ENCODE results near the gene UCP2. TPM values are rescaled to one million over a fixed set of nuclear protein-coding genes. Genes with fewer than 3 reads are reported as not detected.
"Not testable (repeated sequence)": the region's sequence is repeated elsewhere in the genome, so short reads cannot be mapped to it uniquely, and the experiment has no call there.

The UCP2 gene
- total and polyA plus RNA-seq, 11 donors = 11.9 to 170 (median 19.7) TPM

- H3K4me1 ChIP-seq = peaks cover 0 to 3% (median 0%) of the 10 kb centered on the region in 12 donors
- H3K36me3 ChIP-seq = no peaks in the 10 kb centered on the region
- H3K27me3 ChIP-seq = no peaks in the 10 kb centered on the region
- intact Hi-C loops (cut with DNase I) = no loop called here
- ATAC-seq (no peak), DNase-seq (no peak)
- TF ChIP-seq, protein P1, sequence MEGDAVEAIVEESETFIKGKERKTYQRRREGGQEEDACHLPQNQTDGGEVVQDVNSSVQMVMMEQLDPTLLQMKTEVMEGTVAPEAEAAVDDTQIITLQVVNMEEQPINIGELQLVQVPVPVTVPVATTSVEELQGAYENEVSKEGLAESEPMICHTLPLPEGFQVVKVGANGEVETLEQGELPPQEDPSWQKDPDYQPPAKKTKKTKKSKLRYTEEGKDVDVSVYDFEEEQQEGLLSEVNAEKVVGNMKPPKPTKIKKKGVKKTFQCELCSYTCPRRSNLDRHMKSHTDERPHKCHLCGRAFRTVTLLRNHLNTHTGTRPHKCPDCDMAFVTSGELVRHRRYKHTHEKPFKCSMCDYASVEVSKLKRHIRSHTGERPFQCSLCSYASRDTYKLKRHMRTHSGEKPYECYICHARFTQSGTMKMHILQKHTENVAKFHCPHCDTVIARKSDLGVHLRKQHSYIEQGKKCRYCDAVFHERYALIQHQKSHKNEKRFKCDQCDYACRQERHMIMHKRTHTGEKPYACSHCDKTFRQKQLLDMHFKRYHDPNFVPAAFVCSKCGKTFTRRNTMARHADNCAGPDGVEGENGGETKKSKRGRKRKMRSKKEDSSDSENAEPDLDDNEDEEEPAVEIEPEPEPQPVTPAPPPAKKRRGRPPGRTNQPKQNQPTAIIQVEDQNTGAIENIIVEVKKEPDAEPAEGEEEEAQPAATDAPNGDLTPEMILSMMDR (IDR thresholded peaks at IDR 0.05) = no peak
- no peak for TF ChIP-seq POLR2A (IDR thresholded peaks at IDR 0.05)
- no peaks in the 10 kb centered on the region for H3K9me3 ChIP-seq
- H3K27ac ChIP-seq = no peak overlapping the region
- H3K4me3 ChIP-seq = no peak overlapping the region
- 94 to 96% (median 95%) methylated on average over 9 of the region's 9 CpGs for whole genome bisulfite sequencing, 4 donors
These were observed 41.7 kb downstream of the UCP2 start for GRCh38 chr11:73940801-73941570.

DNA sequence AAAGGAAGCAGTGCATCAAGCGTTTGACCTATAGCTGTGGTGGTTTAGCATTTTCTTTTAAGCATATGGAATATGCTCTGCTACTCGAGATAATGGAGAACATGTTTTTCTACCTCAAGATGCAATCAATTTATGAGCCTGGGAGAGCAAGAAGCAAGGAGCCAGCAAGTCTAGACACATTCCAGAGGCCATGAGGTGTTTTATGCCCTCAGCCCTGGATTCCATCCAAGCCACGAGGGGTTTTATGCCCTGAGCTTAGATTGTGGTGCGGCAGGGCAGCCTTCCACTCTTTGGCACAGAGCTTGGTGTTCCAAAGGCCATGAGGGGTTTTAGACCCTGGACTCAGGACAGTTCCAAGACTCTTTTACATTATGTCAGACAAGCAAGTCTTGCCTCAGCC is 43.5 kb downstream of the UCP2 start:
- 77 to 93% (median 85%) methylated on average over 4 of the region's 4 CpGs for WGBS, 4 donors

DNA sequence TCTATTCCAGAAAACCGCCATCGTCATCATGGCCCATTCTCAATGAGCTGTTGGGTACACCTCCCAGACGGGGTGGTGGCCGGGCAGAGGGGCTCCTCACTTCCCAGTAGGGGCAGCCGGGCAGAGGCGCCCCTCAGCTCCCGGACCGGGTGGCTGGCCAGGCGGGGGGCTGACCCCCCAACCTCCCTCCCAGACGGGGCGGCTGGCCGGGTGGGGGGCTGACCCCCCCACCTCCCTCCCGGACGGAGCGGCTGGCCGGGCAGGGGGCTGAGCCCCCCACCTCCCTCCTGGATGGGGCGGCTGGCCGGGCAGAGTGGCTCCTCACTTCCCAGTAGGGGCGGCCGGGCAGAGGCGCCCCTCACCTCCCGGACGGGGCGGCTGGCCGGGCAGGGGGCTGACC is 46.6 kb downstream of the UCP2 start:
- H3K4me1 ChIP-seq; DNase-seq; H3K27ac ChIP-seq; ATAC-seq; H3K27me3 ChIP-seq; H3K4me3 ChIP-seq; H3K9me3 ChIP-seq; intact Hi-C loops (cut with DNase I): not testable (repeated sequence)
- 98 to 100% (median 100%) methylated on average over 5 to 17 of the region's 25 CpGs; no CpG with 5 or more reads in 1 of the 4 donors for WGBS, 4 donors
- peaks cover 0 to 34% (median 21%) of the 10 kb centered on the region in 9 donors for H3K36me3 ChIP-seq

More for the DNA sequence above, 43.5 kb downstream of the UCP2 start:
- Histone ChIP-seq H3K36me3 (peaks cover 0 to 11% (median 4%) of the 10 kb centered on the region in 9 donors), H3K27me3 (no peaks in the 10 kb centered on the region), H3K4me1 (peaks cover 0 to 3% (median 0%) of the 10 kb centered on the region in 12 donors), H3K4me3 (no peak overlapping the region), H3K27ac (no peak overlapping the region), H3K9me3 (no peaks in the 10 kb centered on the region)
- no peak for ATAC-seq
- intact Hi-C loops (cut with DNase I) = no loop called here
- no peak for DNase-seq
- TF ChIP-seq, protein P1 (IDR thresholded peaks at IDR 0.05) = no peak
- TF ChIP-seq POLR2A (IDR thresholded peaks at IDR 0.05) = no peak

DNA sequence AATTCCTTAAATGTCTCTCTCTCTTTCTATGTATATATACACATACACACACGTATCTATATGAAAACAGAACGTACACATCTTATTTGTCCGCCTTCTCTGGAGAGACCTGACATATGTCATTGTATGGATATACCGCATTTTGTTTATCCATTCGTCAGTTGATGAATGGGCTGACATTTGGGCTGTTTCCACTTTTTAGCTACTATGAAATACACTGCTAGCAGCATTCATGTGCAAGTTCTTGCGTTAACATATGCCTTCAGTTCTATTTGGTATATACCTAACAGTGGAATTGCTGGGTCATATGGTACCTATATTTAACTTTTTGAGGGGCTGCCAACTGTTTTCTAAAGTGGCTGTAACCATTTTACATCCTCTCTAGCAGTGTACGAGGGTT is 49.9 kb downstream of the UCP2 start:
- TF ChIP-seq POLR2A (IDR thresholded peaks at IDR 0.05) = no peak
- TF ChIP-seq, protein P1 (IDR thresholded peaks at IDR 0.05) = no peak
- Histone ChIP-seq H3K27me3 (no peaks in the 10 kb centered on the region), H3K36me3 (peaks cover 0 to 67% (median 47%) of the 10 kb centered on the region in 9 donors), H3K9me3 (no peaks in the 10 kb centered on the region), H3K4me1 (no peaks in the 10 kb centered on the region), H3K4me3 (no peak overlapping the region), H3K27ac (no peak overlapping the region)
- ATAC-seq (no peak), DNase-seq (no peak)
- intact Hi-C loops (cut with DNase I) = no loop called here
- WGBS, 4 donors = 81 to 84% (median 83%) methylated on average over 7 of the region's 7 CpGs

All from heart left ventricle (tissue), 16 donors.